DOHH2 (cell line): ENCODE measurements around the gene ELL3.

Experiments
- H3F3A ChIP-seq: fragments of 200-600 bp; sonication (generic), shearing (Covaris generic); 2 replicates; pipeline ENCODE4 v1.6.0; 2016; ENCODE audit warnings: antibody characterized with exemption, mild to moderate bottlenecking; ENCODE audit not compliant: control insufficient read depth, insufficient read depth
- H3K27ac ChIP-seq: fragments of 200-600 bp; sonication (generic); 2 replicates; pipeline ENCODE4 v1.5.1; 2014; ENCODE audit warnings: low read depth, mild to moderate bottlenecking, low read length, moderate library complexity
- H3K27me3 ChIP-seq: fragments of 200-600 bp; sonication (generic); 2 replicates; pipeline ENCODE4 v1.6.1; 2014; ENCODE audit warnings: mild to moderate bottlenecking, low read length, mixed read lengths; ENCODE audit not compliant: control insufficient read depth
- H3K36me3 ChIP-seq: fragments of 200-600 bp; sonication (generic); 2 replicates; pipeline ENCODE4 v1.6.1; 2014; ENCODE audit warnings: mild to moderate bottlenecking, low read length, moderate library complexity, mixed read lengths; ENCODE audit not compliant: control insufficient read depth
- H3K4me1 ChIP-seq: fragments of 200-600 bp; sonication (generic); 2 replicates; pipeline ENCODE4 v1.6.1; 2014; ENCODE audit warnings: mild to moderate bottlenecking, low read length, mixed read lengths; ENCODE audit not compliant: control insufficient read depth
- H3K4me2 ChIP-seq: fragments of 200-600 bp; sonication (generic); 2 replicates; pipeline ENCODE4 v1.6.0; 2014; ENCODE audit warnings: mild to moderate bottlenecking, low read length, moderate library complexity
- H3K4me3 ChIP-seq: fragments of 200-600 bp; sonication (generic); 2 replicates; pipeline ENCODE4 v1.5.1; 2014; ENCODE audit warnings: mild to moderate bottlenecking, low read length, mixed read lengths
- H3K79me2 ChIP-seq: fragments of 200-600 bp; sonication (generic); 2 replicates; pipeline ENCODE4 v1.6.1; 2014; ENCODE audit warnings: mild to moderate bottlenecking, low read length, mixed read lengths; ENCODE audit not compliant: control insufficient read depth
- H3K9me2 ChIP-seq: fragments of 200-600 bp; sonication (generic); replicated peaks from 2 replicates; pipeline ENCODE4 v1.6.1; 2014; ENCODE audit warnings: mild to moderate bottlenecking, low read length, mixed read lengths; ENCODE audit not compliant: control insufficient read depth
- H3K9me3 ChIP-seq: fragments of 200-600 bp; sonication (generic); 2 replicates; pipeline ENCODE4 v1.6.1; 2014; ENCODE audit warnings: antibody characterized with exemption, low read length, mixed read lengths; ENCODE audit not compliant: control insufficient read depth, insufficient read depth
- H4K20me1 ChIP-seq: fragments of 200-600 bp; sonication (generic); 2 replicates; pipeline ENCODE4 v1.6.0; 2014; ENCODE audit warnings: low read depth, mild to moderate bottlenecking, antibody characterized with exemption, low read length, moderate library complexity; ENCODE audit not compliant: control insufficient read depth, insufficient read depth
- CTCF ChIP-seq: fragments of 200-600 bp; sonication (generic); IDR thresholded peaks from one replicate; pipeline ENCODE4 v1.5.1; 2014; ENCODE audit warnings: antibody characterized with exemption, mild to moderate bottlenecking, low read depth, low read length; ENCODE audit not compliant: poor library complexity, severe bottlenecking
- EZH2phosphoT487 ChIP-seq: fragments of 200-600 bp; sonication (generic); IDR thresholded peaks from 2 replicates; pipeline ENCODE4 v1.6.1; 2017; ENCODE audit warnings: borderline replicate concordance, mild to moderate bottlenecking, antibody characterized with exemption, low read length, moderate library complexity, mixed read lengths

Gene ELL3

GRCh38 chr15:43777267-43777914 lies 625 bp upstream of the ELL3 start:
- Histone ChIP-seq H3K4me3 (peak overlapping the region; percentile 95), H3K9me2 (no peaks in the 10 kb centered on the region), H3K79me2 (peaks cover 92% of the 10 kb centered on the region), H3K27me3 (no peaks in the 10 kb centered on the region), H3F3A (peaks cover 64% of the 10 kb centered on the region), H3K9me3 (no peaks in the 10 kb centered on the region), H3K27ac (peak overlapping the region; percentile 97), H4K20me1 (peaks cover 11% of the 10 kb centered on the region; the same call in 1 of the 2 replicates), H3K4me1 (peaks cover 77% of the 10 kb centered on the region), H3K36me3 (peaks cover 71% of the 10 kb centered on the region), H3K4me2 (peak overlapping the region; percentile 93)
- TF ChIP-seq EZH2phosphoT487 = no peak
- TF ChIP-seq CTCF = peak; percentile 87

- Histone ChIP-seq H3F3A (peaks cover 67% of the 10 kb centered on the region), H3K79me2 (peaks cover 81% of the 10 kb centered on the region), H3K27ac (peak overlapping the region; percentile 97), H3K4me3 (peak overlapping the region; percentile 95), H3K9me3 (no peaks in the 10 kb centered on the region), H3K4me2 (peak overlapping the region; percentile 93), H3K27me3 (no peaks in the 10 kb centered on the region), H3K4me1 (peaks cover 73% of the 10 kb centered on the region), H3K36me3 (peaks cover 79% of the 10 kb centered on the region), H4K20me1 (peaks cover 11% of the 10 kb centered on the region; the same call in 1 of the 2 replicates), H3K9me2 (no peaks in the 10 kb centered on the region)
- TF ChIP-seq CTCF (no peak), EZH2phosphoT487 (no peak)
Observed at GRCh38 chr15:43776101-43776717, 557 bp downstream of the ELL3 start.

GRCh38 chr15:43775411-43775965 lies 1.3 kb downstream of the ELL3 start:
- peak overlapping the region; percentile 97 for H3K27ac ChIP-seq
- H3K4me2 ChIP-seq = peak overlapping the region; percentile 93
- peak overlapping the region; percentile 95 for H3K4me3 ChIP-seq
- H4K20me1 ChIP-seq = peaks cover 11% of the 10 kb centered on the region; the same call in 1 of the 2 replicates
- peaks cover 66% of the 10 kb centered on the region for H3F3A ChIP-seq
- no peaks in the 10 kb centered on the region for H3K27me3 ChIP-seq
- TF ChIP-seq CTCF = peak; percentile 45
- TF ChIP-seq EZH2phosphoT487 = no peak
- H3K36me3 ChIP-seq = peaks cover 79% of the 10 kb centered on the region
- H3K4me1 ChIP-seq = peaks cover 66% of the 10 kb centered on the region
- H3K79me2 ChIP-seq = peaks cover 73% of the 10 kb centered on the region
- H3K9me2 ChIP-seq = no peaks in the 10 kb centered on the region
- no peaks in the 10 kb centered on the region for H3K9me3 ChIP-seq
